HEK293T (cell line): Measurements from ENCODE around the gene MPHOSPH9.

ENCODE experiments used
- CTCF ChIA-PET: fragments of 350-600 bp; formaldehyde crosslinking; extraction: SDS; loops from one replicate; lab custom pipeline; 2021; ENCODE audit warnings: antibody characterized with exemption, inconsistent platforms; lab: Yijun Ruan, JAX
- POLR2A ChIA-PET: fragments of 350-600 bp; formaldehyde crosslinking; extraction: SDS; loops from one replicate; lab custom pipeline; 2020; ENCODE audit warnings: antibody characterized with exemption, inconsistent platforms; lab: Yijun Ruan, JAX
- DNase-seq: peaks from one replicate; pipeline ENCODE4 v3.0.0; 2012; ENCODE audit warnings: mixed read lengths; ENCODE audit errors: extremely low spot score
- ARNT ChIP-seq: fragments of 450-650 bp; IDR thresholded peaks from 2 replicates; pipeline ENCODE4 v1.6.1; 2017; ENCODE audit warnings: mild to moderate bottlenecking
- BHLHE40 ChIP-seq: fragments of 450-650 bp; IDR thresholded peaks from 2 replicates; pipeline ENCODE4 v1.6.1; 2016; ENCODE audit warnings: mild to moderate bottlenecking, moderate library complexity, borderline replicate concordance
- CTBP1 ChIP-seq: fragments of 450-650 bp; IDR thresholded peaks from 2 replicates; pipeline ENCODE4 v1.6.1; 2016; ENCODE audit warnings: borderline replicate concordance
- ELF4 ChIP-seq: fragments of 450-650 bp; IDR thresholded peaks from 2 replicates; pipeline ENCODE4 v1.6.1; 2017; ENCODE audit warnings: antibody characterized with exemption
- FOXA1 ChIP-seq: fragments of 450-650 bp; IDR thresholded peaks from 2 replicates; pipeline ENCODE4 v1.6.1; 2016; ENCODE audit warnings: mild to moderate bottlenecking
- FOXK2 ChIP-seq: fragments of 450-650 bp; IDR thresholded peaks from 2 replicates; pipeline ENCODE4 v1.6.1; 2016; ENCODE audit warnings: mild to moderate bottlenecking
- FOXM1 ChIP-seq: fragments of 450-650 bp; IDR thresholded peaks from 2 replicates; pipeline ENCODE4 v1.6.1; 2017; ENCODE audit warnings: mild to moderate bottlenecking, borderline replicate concordance
- HDGF ChIP-seq: fragments of 450-650 bp; IDR thresholded peaks from 2 replicates; pipeline ENCODE4 v1.6.1; 2017; ENCODE audit warnings: antibody characterized with exemption, borderline replicate concordance
- L3MBTL2 ChIP-seq: fragments of 450-650 bp; conservative IDR thresholded peaks from 2 replicates; pipeline ENCODE4 v1.6.1; 2016; ENCODE audit warnings: mild to moderate bottlenecking
- LEF1 ChIP-seq: fragments of 450-650 bp; IDR thresholded peaks from 2 replicates; pipeline ENCODE4 v1.6.1; 2017; ENCODE audit warnings: mild to moderate bottlenecking, borderline replicate concordance
- NFRKB ChIP-seq: fragments of 450-650 bp; IDR thresholded peaks from 2 replicates; pipeline ENCODE4 v1.6.1; 2016; ENCODE audit warnings: mild to moderate bottlenecking, moderate library complexity
- PKNOX1 ChIP-seq: fragments of 450-650 bp; IDR thresholded peaks from 2 replicates; pipeline ENCODE4 v1.6.1; 2016
- SP1 ChIP-seq: fragments of 450-650 bp; IDR thresholded peaks from 2 replicates; pipeline ENCODE4 v1.6.1; 2017
- SUZ12 ChIP-seq: fragments of 450-650 bp; IDR thresholded peaks from 2 replicates; pipeline ENCODE4 v1.6.1; 2016; ENCODE audit warnings: mild to moderate bottlenecking
- TARDBP ChIP-seq: fragments of 450-650 bp; IDR thresholded peaks from 2 replicates; pipeline ENCODE4 v1.6.1; 2016
- ZNF384 ChIP-seq: fragments of 450-650 bp; IDR thresholded peaks from 2 replicates; pipeline ENCODE4 v1.6.1; 2016

MPHOSPH9 gene

DNA sequence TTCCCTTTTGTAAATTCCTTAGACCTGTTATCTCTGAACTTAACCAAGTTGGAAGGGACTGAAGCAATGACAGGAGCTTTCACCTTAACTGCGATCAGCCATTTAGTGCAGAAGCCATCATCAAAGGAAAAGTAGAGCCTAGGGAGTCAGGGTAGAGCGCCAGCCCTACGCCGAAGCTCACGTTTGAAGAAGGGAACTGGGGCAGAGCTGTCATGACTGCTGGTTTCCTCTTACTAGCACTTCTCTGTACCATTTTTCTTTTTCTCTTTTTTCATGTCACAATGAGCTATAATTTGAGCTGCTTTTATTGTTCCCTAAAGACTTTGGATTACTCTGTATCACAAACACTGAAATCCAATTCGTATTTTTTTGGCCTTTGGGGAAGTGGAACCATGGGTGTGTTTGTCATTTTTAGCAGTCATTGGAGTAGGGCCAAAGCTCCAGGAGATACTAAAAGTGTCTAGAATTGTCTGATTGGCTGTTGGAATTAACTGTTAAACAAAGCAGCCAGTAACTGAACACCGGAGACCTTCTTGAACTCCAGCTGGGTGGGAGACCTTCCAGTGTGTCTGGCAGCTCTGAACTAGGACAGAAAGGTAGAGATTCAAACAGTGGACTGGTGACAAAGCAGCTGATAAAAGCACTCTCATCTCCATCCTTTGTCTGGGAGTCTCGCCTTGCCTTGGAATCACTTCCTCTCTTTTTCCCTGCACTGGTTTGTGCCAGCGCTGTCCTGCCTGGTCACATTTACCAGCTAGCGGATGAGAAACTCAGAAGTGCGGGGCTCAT is 9.4 kb upstream of the MPHOSPH9 start:
- no peak for DNase-seq
- no peak for TF ChIP-seq ELF4
- ChIA-PET POLR2A (interaction anchor here (0.7 to 4.4 kb wide), 3 partner anchors 9 to 342 kb away, joined by 3 to 55 read pairs (median 4); partner anchors contain the start of genes MPHOSPH9, MTRFR and TMED2), CTCF (interaction anchor here (0.7 kb wide), 1 partner anchor 9 kb away, joined by 3 read pairs; the partner anchor contains the start of genes MPHOSPH9 and MTRFR)

- no peak for TF ChIP-seq ARNT
- ChIA-PET CTCF (interaction anchor here (1.3 to 1.9 kb wide), 2 partner anchors 10 to 18 kb away, joined by 7 to 17 read pairs; no protein-coding TSS in a partner anchor), POLR2A (no interaction called here)
- no peak for DNase-seq
Observed at GRCh38 chr12:123238961-123239360, 6.0 kb upstream of the MPHOSPH9 start.

DNA sequence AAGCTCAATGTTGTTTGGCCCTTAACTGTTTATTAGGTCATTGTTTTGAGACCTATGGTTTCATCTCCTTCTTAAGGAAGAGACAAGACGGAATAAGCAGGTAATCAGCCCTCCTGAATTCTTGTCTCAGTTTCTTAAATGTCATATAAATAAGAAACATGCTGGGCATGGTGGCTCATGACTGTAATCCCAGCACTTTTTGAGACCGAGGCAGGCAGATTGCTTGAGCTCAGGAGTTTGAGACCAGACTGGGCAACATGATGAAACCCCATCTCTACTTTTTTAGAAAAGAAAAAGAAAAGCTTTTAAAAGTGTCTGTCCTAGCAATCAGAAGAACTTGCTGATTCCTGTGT is 5.4 kb upstream of the MPHOSPH9 start:
- ChIA-PET CTCF (interaction anchor here (0.6 to 1.9 kb wide), 10 partner anchors 10 to 318 kb away, joined by 3 to 17 read pairs (median 3); no protein-coding TSS in a partner anchor), POLR2A (interaction anchor here (1.8 kb wide), 1 partner anchor 10 kb away, joined by 6 read pairs; no protein-coding TSS in a partner anchor)
- no peak for DNase-seq
- TF ChIP-seq TARDBP = no peak
- TF ChIP-seq PKNOX1 = no peak
- no peak for TF ChIP-seq FOXM1
- TF ChIP-seq CTBP1 = no peak
- no peak for TF ChIP-seq ELF4
- TF ChIP-seq L3MBTL2 = no peak
- no peak for TF ChIP-seq SP1

- ChIA-PET CTCF (interaction anchor here (0.6 to 1.9 kb wide), 12 partner anchors 11 to 321 kb away, joined by 3 to 17 read pairs (median 3); partner anchors contain the start of gene SNRNP35), POLR2A (interaction anchor here (1.8 kb wide), 1 partner anchor 11 kb away, joined by 6 read pairs; no protein-coding TSS in a partner anchor)
- peak; percentile 36 for DNase-seq
- no peak for TF ChIP-seq SP1
- TF ChIP-seq L3MBTL2 = no peak
- TF ChIP-seq LEF1 = no peak
- TF ChIP-seq HDGF = no peak
- no peak for TF ChIP-seq SUZ12
- no peak for TF ChIP-seq NFRKB
Observed at GRCh38 chr12:123237646-123238329, 4.8 kb upstream of the MPHOSPH9 start.

- CTCF ChIA-PET = interaction anchor here (1.2 to 2.1 kb wide), 2 partner anchors 36 to 190 kb away, joined by 3 to 9 read pairs; no protein-coding TSS in a partner anchor
Observed at GRCh38 chr12:123233505-123234308, 766 bp upstream of the MPHOSPH9 start.

DNA sequence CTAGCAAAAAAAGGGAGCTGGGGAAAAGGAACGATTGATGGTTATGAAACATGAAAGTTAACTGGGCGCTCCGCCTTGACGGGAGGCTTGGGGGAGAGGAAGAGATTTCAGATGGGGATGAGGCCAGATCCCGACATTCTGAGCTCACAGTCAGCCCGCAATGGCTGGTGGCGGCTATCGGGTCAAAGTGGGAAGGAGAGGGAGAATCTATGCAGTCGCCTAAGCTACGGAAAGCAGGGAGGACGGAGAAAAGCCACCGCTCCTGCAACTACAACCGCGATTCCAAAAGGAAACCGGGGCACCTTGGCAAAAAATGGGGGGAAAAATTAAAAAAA is 502 bp downstream of the MPHOSPH9 start:
- CTCF ChIA-PET = interaction anchor here (0.6 to 2.1 kb wide), 5 partner anchors 15 to 379 kb away, joined by 3 to 9 read pairs (median 3); no protein-coding TSS in a partner anchor
- POLR2A ChIA-PET = interaction anchor here (0.6 to 3.9 kb wide), 71 partner anchors 8 to 480 kb away, joined by 3 to 55 read pairs (median 5); partner anchors contain the start of genes ABCB9, ATP6V0A2, DDX55 and PITPNM2
- DNase-seq = no peak
- TF ChIP-seq TARDBP = no peak
- peak; percentile 81 for TF ChIP-seq L3MBTL2
- no peak for TF ChIP-seq SP1
- no peak for TF ChIP-seq SUZ12
- no peak for TF ChIP-seq BHLHE40
- TF ChIP-seq HDGF = no peak

More at GRCh38 chr12:123233505-123234308, 766 bp upstream of the MPHOSPH9 start:
- TF ChIP-seq CTBP1 = no peak; the same call in 1 of the 2 replicates
- no peak for TF ChIP-seq NFRKB
- TF ChIP-seq SUZ12 = no peak
- DNase-seq = no peak
- POLR2A ChIA-PET = interaction anchor here (0.6 to 3.9 kb wide), 54 partner anchors 9 to 506 kb away, joined by 3 to 55 read pairs (median 6); partner anchors contain the start of genes ABCB9, ATP6V0A2, DDX55 and PITPNM2

GRCh38 chr12:123231931-123232330 is 1.0 kb downstream of the MPHOSPH9 start:
- no peak for DNase-seq
- CTCF ChIA-PET = interaction anchor here (0.6 to 2.1 kb wide), 4 partner anchors 15 to 350 kb away, joined by 3 to 9 read pairs (median 3); no protein-coding TSS in a partner anchor
- TF ChIP-seq FOXM1 (no peak), FOXK2 (no peak), PKNOX1 (no peak), LEF1 (no peak), ELF4 (no peak), TARDBP (no peak), SUZ12 (no peak), L3MBTL2 (no peak), SP1 (no peak), BHLHE40 (no peak), FOXA1 (no peak), NFRKB (no peak), ARNT (no peak), ZNF384 (no peak), HDGF (no peak), CTBP1 (no peak)
- POLR2A ChIA-PET = interaction anchor here (0.9 to 3.9 kb wide), 29 partner anchors 9 to 398 kb away, joined by 3 to 55 read pairs (median 6); partner anchors contain the start of genes PITPNM2 and SBNO1
